Measurements from ENCODE around the gene CAMK2D. TPM values are rescaled to one million over a fixed set of nuclear protein-coding genes. Genes with fewer than 3 reads are reported as not detected.

Gene CAMK2D
- total RNA-seq, 4 donors from 2014 or later, result 62.0 to 122 (median 85.1) TPM

- TF ChIP-seq CTCF (IDR thresholded peaks at IDR 0.05; ENCODE audit: low read depth), result no peak
Observed at GRCh38 chr4:113743690-113744089, 17.8 kb downstream of the CAMK2D start.

- no peak for TF ChIP-seq CTCF (IDR thresholded peaks at IDR 0.05; ENCODE audit: low read depth)
Observed at GRCh38 chr4:113742643-113743042, 18.9 kb downstream of the CAMK2D start.

- TF ChIP-seq CTCF (IDR thresholded peaks at IDR 0.05; ENCODE audit: low read depth), result no peak
Observed at GRCh38 chr4:113741956-113742355, 19.6 kb downstream of the CAMK2D start.

DNA sequence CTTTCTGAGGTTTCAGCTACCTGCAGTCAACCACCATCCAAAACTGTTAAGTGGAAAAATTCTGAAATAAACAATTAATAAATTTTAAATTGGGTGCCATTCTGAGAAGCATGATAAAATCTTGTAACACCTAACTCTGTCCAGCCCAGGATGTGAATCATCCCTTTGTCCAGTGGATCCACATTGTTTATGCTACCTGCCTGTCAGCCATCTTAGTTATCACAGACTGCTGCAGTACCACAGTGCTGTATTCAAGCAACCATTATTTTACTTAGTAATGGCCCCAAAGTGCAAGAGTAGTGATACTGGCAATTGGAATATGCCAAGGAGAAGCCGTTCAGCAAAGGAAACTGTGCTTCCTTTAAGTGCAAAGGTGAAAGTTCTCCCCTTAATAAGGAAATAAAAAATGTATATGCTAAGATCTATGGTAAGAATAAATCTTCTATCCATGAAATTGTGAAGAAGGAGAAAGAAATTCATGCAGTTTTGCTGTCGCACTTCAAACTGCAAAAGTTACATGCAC is 20.6 kb downstream of the CAMK2D start:
- TF ChIP-seq CTCF (IDR thresholded peaks at IDR 0.05; ENCODE audit: low read depth), result no peak

DNA sequence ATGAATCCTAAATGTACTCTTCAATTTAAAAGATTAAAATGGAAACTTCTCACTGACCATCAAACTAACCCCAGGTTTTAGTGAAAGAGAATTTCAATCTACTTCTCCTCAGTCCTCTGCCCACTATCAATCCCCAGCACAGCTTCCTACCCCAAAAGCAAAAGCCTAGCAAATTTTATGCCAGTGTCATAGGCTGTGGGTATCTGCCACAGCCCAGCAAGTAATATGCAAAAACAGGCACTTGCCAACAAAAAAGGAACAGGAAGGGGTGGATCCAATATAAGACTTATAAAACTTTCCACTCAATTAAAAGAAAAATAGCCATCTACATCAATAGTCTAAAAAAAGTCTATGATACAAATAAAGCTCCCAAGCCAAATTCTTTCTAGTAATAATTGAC is 22.3 kb downstream of the CAMK2D start:
- TF ChIP-seq CTCF (IDR thresholded peaks at IDR 0.05; ENCODE audit: low read depth), result no peak

GRCh38 chr4:113738251-113738650 is 23.3 kb downstream of the CAMK2D start:
- TF ChIP-seq CTCF (IDR thresholded peaks at IDR 0.05; ENCODE audit: low read depth), result no peak

DNA sequence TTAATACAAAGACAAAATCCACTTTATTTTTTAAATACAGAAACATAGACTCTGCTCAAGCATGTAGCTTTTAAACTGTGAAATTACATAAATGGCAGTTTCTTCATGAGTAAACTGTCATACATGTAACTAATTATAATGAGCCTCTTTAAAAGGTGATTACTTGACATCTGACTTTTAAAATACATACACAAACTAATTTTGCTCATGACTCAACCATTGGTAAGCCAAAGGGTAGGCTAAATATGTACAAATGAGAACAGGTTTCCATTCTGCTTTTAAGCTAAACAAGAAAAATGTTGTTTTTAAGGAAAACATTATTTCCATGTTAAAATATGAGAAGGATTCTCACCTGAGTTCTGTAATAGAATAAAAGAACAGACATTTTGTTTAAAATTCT is 27.9 kb downstream of the CAMK2D start:
- no peak for TF ChIP-seq CTCF (IDR thresholded peaks at IDR 0.05; ENCODE audit: low read depth)
